HG02678 (cell line): Measurements from ENCODE around the gene RIMS1.
"Not testable (repeated sequence)": the region's sequence is repeated elsewhere in the genome, so short reads cannot be mapped to it uniquely, and the experiment has no call there.

Experiments used
- ATAC-seq: cut with Tn5 transposase; IDR thresholded peaks from one replicate; pipeline ENCODE4 v1.9.1; 2021; ENCODE audit warnings: mild to moderate bottlenecking, moderate library complexity; ENCODE audit not compliant: unreplicated experiment

The RIMS1 gene

DNA sequence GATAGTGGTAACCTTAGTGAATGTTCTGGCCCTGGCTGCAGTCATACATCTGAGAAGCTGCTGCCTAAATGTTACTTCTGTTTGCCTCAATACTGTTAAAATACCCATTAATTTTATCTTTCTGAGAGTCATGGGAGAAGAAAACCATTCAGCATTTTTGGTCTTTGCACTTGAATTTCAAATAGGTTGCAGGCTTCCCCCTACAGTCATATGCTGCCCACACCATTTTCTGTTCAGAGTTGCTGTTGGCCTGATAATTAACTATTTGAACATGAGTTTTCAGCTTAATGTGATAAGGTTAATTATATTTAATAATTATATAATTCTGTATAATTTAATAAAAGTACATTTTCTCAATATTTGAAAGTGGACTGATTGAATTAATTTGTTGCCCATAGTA, 410.0 kb downstream of the RIMS1 start:
- ATAC-seq = no peak

DNA sequence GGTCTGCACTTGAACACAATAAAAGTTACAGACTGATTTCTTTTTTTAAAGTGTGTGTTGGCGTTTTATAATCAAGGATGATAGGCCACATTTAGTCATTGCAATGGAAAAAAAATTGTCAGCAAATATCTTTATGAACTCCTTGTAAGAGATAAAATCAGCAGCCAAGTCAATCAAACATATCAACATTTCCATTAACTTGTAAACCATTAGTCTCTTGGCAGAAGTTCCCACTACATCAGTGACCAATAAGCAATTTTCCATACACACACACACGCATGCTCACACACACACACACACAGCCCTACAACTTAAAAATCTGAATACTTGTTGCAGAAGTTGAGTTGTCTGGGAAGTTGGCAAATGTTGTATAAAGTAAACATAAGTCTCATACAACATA, 419.6 kb downstream of the RIMS1 start:
- ATAC-seq = no peak

DNA sequence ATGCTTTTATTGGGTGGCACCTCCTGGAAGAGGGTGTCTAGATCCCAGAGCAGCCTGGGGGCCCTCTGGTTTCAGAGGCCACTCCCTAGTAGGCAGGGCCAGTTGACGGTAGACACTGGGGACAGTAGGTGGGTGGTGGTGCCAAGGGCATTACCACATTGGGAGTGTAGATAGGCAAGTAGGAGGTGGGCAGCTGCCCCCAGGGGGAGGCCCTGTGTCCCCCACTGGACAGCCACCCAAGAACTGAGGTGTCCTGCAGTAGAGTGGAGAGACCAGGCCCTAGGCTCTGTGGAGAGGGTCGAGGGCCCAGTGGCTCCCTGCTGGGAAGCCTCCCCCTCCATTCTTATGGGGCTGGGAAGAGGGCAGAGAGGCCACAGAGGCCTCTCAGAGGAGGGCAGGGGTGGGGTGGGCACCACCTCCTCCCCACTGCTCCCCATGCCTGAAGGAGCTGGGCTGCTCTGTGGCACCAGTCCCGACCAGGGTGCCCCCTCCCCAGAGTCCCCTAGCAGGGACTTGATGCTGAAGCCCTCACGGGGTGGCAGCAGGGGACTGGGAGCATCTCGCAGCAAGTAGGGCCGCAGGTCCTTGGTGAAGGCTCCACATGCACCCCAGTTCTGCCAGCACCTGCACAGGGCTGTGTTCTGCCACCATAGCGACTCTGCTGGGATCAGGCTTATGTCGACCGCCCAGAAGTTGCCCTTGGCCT, 430.5 kb downstream of the RIMS1 start:
- ATAC-seq = no peak

DNA sequence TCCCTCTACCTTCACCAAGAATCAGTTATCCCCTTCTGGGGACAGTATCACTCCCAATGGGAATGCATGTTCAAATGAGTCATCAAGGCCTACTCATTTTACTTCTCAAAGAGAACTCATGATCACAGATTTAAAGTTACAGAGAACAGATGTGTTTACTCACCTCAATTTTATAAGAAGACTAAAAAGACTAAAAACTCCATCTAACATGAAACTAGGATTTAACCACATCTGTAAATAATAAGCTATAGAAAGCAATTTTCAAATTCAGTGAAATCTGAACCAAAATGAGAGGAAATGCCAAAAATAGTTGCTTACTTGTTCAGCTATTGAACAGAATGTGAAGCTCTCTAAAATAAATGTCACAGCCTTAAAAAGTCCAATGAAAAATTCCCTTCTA, 435.4 kb downstream of the RIMS1 start:
- ATAC-seq = no peak

DNA sequence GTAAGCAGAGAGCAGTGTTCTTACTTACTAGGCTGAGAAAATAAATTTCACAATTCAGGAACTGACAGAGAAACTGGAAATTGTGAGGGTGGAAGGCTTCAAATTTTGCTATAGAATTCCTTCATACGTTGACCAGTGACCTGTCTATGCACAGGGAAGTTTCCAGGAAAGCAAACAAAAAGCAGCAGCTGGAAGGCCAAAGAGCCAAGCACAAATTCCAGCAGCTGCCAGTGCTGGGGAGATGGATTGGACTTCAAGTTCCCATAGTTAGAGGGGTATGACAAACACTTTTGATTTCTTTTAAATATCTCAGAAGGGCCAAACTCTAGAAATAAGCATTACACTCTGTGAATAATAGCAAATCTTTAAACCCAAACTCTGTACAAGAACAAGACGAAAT, 436.4 kb downstream of the RIMS1 start:
- no peak for ATAC-seq

DNA sequence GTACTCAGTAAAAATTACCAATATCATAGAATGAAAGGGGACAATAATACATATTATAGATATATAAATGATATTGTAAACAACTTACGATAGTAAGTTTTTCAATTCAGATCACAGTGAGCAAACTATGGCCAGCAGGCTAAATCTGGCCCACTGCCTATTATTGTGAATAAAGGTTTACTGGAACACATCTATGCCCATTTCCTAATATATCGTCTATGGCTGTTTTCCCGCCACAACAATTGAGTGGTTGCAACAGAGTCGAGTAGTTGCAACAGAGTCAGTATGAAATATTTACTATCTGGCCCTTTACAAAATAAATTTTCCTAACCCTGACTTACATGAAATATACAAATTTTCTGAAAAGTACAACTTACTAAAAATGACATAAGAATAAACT, 438.2 kb downstream of the RIMS1 start:
- ATAC-seq = no peak

DNA sequence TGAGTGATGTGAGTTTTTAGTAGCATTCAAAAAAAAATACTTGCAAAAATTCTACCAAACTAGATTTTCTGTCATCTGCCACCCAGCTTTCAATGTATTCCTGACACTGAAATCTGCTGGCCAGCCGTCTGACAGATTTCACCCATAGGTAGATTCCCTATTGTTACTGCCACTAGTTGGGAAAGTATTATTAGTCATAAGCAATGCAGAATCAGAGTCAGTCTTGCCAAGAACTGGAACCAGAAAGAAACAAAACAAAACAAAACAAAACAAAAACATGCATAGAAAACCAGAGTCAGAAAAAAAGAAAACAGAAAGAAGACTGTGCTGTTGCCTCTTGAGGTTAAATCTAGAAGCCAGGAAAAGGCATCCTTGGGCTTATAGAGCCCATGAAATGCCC, 442.4 kb downstream of the RIMS1 start:
- no peak for ATAC-seq

DNA sequence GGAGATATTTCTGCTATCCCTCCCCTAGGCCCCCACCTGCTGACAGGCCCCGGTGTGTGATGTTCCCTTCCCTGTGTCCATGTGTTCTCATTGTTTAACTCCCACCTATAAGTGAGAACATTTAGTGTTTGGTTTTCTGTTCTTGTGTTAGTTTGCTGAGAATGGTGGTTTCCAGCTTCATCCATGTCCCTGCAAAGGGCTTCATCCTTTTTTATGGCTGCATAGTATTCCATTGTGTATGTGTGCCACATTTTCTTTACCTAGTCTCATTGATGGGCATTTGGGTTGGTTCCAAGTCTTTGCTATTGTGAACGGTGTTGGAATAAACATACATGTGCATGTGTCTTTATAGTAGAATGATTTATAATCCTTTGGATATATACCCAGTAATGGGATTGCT, 448.9 kb downstream of the RIMS1 start:
- ATAC-seq = not testable (repeated sequence)

DNA sequence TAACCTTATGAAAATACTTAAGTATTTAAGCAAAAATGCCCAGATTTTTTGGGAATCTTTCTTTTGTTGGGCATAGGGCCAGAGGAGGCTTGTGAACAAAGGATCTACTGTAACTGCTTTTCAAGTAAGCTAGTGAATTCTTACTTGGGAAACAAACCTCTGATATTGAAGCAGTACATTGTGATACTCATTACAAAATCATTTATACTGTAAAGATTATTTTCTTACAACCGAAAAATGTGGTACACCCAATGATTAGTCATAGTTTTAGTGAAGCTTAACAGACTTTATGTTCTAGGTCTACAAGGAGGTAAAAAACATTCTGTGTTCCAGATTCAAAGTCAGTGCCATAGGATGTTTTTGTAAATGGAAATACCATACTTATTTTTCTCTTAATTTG, 462.6 kb downstream of the RIMS1 start:
- no peak for ATAC-seq

DNA sequence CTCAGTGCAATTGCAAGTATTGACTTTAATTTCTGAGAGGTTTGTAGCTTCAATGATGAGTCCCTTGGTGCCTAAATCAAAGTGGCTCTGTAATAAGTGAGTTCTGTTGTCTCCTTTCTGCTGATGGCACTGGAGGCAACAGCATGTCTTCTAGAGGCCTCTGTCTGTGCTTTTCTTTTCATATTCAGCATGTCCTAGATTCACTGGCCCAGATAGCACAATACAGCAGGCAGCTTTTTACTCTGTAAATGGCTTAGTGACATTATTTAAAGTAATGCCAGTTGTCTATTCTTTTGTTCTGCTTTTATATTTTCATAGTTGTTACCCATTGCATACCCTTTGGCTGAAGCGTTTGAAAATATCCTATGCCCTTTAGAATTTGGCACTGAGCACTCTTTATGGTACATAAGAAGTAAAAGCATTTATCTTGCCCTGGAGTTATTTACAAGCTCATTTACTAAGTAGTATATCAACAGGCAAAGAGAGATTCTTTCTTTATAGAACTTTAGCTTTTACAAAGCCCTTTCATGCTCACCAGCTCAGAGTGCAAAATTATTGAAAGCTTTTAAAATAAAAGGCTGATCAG, 464.0 kb downstream of the RIMS1 start:
- no peak for ATAC-seq

DNA sequence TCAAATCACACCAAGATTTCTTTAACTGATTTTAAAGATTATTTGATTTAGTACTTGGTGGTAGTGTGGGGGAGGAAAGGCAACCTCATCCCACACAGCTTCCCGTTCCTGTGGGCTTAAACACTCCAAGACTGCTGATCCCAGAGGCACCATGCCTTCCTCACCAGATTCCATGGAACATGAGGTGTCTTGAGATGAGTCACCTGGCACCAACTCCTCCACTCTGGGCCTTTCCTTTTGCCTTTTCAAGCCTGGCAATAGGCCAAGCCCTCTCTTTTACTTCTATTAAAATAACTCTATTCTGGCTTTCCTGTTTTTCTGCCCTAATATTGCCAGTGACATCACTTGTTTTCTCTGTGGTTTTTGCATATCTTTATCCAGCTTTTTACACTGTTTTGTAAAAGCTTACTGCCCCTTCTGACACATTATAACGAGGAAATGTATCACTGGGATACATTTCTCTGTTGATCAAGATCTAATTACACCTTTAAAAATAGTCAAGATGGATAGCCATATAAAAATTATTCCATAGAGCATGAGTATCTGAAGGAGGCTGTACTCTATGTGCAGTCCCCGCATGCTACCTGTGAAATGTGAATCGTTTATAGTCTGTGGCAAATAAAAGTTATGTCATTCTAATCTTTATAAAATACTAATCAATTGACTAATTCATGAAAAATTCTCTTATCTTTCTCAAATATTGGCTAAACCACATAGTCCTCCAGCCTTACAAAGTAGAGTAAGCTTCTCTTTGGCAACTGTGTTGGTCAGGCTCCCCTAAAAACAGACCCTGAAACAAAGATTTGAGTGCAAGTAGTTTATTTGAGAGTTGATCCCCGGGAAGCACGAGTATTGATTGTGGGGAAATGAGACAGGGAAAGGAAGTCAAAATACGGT, 477.7 kb downstream of the RIMS1 start:
- ATAC-seq = no peak

DNA sequence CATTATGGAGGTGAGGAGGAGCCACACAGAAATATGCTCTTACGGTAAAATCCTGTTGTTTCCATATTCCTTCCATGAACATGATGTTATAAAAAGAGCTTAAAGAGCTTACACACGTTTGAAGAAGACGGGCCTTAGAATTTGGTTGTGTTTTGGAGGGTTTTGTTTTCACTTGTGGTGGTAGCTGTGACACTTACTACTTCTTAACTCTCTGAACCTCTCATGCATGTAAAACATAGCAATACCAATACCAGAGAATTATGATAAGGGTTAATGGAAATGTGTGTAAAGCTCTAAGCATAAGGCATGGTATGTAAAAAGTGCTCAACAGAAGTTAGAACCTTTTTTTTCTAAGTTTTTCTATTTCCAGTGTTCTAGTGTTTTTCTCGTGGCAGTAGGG, 479.4 kb downstream of the RIMS1 start:
- ATAC-seq = no peak

DNA sequence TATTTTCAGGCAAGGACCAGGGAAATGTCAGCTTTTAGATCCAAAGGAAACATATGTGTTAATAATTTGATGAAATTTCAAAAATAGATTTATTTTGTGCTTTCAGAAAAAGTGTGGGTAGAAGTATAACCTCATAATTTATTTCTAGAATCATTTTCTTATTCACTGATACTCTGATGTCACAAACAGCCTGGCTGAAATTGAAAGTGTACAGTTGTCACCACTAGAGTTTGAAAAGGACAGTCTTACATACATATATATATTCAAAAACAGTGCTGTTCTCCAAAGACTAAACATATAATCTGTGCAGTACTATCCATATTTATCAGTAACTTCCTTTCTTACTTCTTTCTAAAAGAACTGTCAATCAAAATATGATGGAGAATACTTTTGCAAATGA, 481.1 kb downstream of the RIMS1 start:
- ATAC-seq = no peak

DNA sequence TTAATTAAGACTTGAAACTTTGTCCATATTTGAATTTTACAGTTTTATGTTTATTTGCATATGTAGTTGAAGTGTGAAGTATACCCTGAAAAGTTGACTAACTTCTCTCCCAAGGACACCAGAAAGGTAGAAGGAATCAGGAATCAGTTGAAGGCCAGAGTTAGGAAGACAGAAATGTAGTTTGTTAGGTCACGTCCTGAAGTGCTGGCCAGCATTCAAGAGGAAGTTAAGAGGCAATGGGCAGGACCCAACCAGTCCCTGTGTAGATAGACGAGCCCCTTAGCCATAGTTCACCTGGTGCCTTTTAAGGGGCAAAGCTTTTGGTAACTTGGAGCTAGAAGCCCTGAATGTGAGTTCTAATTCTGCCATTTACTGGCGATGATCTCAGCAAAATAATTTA, 485.1 kb downstream of the RIMS1 start:
- ATAC-seq = no peak

DNA sequence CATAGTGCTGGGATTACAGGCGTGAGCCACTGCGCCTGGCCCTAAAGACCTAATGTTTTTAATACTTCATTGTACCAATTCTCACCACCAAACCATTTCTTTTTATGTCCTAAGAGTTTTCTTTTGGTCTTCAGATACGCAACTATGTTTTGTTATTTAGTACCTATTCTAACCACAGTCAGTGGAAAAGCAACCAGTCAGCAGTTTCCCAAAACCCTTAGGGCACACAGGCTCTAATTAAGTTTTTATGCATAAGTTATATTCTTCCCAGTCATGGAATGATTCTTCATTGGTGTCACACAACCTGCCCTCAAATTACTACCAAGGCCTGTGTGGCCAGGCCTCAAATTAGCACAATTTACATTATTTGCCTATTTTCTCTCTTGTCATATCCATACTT, 487.8 kb downstream of the RIMS1 start:
- no peak for ATAC-seq

DNA sequence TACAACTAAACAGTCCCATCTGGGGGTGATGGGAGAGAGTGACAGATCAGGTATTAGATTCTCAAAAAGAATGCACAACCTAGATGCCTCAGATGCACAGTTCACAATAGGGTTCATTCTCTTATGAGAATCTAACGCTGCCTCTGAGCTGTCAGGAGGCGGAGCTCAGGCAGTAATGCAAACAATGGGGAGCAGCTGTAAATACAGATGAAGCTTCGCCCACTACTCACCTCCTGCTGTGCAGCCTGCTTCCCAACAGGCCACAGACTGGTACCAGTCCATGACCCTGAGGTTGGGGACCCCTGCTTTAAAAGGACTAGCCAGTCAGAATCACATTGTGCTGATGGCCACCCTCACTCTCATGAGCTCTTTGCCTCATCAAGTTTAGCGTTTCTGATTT, 488.5 kb downstream of the RIMS1 start:
- ATAC-seq = no peak

DNA sequence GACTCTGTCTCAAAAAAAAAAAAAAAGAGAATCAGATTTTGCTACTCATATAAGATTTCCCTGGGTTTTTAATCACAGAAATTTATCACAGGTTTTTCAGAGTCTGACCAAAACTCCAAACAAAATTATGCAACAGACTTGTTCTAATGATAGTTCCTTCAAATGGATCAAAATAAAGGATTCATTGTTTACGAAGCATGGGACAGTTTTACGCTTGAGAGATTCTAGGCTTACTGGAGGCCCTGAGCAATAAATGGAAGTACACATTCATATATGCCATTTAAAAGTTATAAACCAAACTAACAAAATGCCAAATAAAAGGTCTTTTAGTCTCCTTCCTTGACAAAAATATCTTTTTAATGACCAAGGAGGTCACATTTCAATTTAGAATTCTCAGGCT, 490.4 kb downstream of the RIMS1 start:
- no peak for ATAC-seq

DNA sequence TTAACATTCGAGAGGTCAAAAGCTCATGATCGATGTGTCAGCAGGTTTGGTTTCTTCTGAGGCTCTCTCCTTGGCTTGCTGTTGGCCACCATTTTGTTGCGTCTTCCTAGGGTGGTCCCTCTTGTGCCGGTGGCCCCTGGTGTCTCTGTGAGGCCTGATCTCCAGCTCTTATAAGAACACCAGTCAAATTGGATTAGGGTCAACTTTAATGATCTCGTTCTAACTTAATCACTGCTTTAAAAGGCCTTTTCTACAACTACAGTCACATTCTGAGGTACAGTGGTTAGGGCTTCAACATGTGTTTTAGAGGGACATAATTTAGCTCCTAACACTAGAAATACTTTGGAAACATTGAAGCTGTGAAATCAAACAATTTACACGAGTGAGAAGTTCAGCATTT, 494.7 kb downstream of the RIMS1 start:
- ATAC-seq = no peak

DNA sequence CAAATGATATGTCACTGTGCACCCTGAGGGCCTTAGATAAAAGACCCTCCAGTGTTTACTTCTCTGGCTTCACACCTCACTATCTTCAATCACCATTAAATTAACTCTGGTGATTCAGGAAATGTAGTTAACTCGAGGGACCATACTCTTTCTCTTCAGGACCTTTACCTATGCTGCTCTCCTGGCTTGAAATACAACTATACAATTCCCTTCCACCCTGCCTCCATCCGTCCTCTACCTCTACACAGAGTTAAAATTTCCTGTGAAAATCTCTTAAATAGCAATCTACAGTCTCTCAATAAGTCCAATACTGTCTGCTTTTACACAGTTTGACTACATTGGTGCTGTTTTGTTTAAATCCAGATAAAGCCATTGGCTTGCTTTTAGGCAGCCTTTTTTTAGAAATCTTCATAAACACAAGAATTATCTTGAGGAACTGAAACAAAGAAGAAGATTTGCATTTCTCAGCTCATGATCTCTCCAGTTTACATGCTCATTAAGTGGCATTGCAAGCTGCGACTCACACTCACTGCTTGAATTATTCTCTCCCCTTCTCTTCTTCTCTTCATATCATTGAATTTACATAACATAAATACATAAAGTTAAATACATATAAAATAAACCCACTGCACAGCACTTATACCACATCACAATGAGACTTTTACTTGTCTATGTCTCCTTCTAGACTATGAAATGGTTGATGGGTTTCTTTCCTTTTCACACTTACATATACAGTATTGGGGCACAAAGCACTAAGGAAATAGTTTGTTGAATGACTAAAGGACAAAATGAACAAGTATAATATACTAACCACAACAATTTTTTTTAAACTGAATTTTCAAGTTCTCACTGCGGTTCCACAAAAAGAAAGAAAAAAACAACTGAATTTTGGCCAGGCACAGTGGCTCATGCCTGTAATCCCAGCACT, 496.5 kb downstream of the RIMS1 start:
- peak; percentile 99 for ATAC-seq

DNA sequence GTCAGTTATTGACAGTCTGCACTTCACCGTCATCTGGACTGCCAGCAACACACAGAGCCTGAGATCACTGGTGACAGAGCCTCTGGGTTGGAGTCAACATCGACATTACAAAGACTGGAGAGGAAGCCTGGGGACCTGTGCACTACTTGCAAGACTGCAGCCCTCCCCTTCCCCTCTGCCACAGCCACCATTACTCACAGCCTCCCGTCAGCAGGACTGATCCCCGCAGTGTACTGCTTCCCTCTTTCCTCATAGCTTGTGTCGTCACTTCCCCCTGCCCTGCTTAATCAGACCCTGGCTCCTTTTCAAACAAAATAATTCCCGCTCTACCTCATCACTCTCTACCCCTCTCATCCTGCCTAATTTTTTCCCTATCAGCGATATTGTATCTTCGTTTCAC, 500.0 kb downstream of the RIMS1 start:
- no peak for ATAC-seq

DNA sequence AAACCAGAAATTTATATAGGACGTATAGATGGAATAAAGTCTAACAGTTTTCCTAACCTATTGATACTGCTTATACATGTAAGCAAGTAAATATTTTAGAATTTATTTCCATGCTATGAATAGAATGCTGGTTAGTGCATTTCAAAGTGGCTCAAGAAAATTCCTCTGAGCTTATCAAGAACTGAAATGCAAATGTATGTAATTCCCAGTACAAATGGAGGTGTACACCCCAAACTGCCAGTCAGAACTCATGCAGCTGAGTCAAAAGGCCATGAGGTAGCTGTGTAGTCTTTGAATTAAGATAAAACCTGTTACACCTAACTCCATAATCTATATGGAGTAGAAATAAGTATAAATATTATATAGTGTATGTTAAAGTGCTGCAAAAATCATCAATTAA, 503.3 kb downstream of the RIMS1 start:
- ATAC-seq = no peak
